Duodenal mucosa (tissue), 2 donors: ENCODE measurements around the gene PLEKHG5.

Source experiments
- H3K27ac ChIP-seq: one replicate; pipeline ENCODE4 v1.7.0; 2013; ENCODE audit warnings: low read depth, low read length
- H3K27me3 ChIP-seq, 2 donors: one replicate each; pipeline ENCODE4 v1.7.0; 2013; ENCODE audit warnings: low read length in 2 of 2, control low read depth in 1 of 2; ENCODE audit not compliant: insufficient read depth in 2 of 2, control insufficient read depth in 1 of 2
- H3K36me3 ChIP-seq, 2 donors: one replicate each; pipeline ENCODE4 v1.7.0; 2013; ENCODE audit warnings: low read length in 2 of 2, control low read depth in 1 of 2; ENCODE audit not compliant: insufficient read depth in 2 of 2, control insufficient read depth in 1 of 2
- H3K4me1 ChIP-seq, 2 donors: one replicate each; pipeline ENCODE4 v1.7.0; 2013; ENCODE audit warnings: low read length in 2 of 2, control low read depth in 1 of 2; ENCODE audit not compliant: insufficient read depth in 2 of 2, control insufficient read depth in 1 of 2
- H3K4me3 ChIP-seq, 2 donors: one replicate each; pipeline ENCODE4 v1.7.0; 2013; ENCODE audit warnings: low read length in 2 of 2, low read depth in 1 of 2
- H3K9ac ChIP-seq, 2 donors: one replicate each; pipeline ENCODE4 v1.7.0; 2013; ENCODE audit warnings: low read length in 2 of 2, low read depth in 1 of 2
- H3K9me3 ChIP-seq, 2 donors: one replicate each; pipeline ENCODE4 v1.7.0; 2013; ENCODE audit warnings: low read length in 2 of 2, control low read depth in 1 of 2; ENCODE audit not compliant: control insufficient read depth in 1 of 2

Gene PLEKHG5

GRCh38 chr1:6418668-6419396 lies 72.6 kb downstream of the PLEKHG5 start:
- H3K27ac ChIP-seq: no peak overlapping the region
- H3K4me3 ChIP-seq: peak overlapping the region in 1 of 2 donors; percentile 3
- peaks cover 63 to 72% of the 10 kb centered on the region in 2 donors for H3K27me3 ChIP-seq
- no peaks in the 10 kb centered on the region for H3K36me3 ChIP-seq
- H3K9me3 ChIP-seq: no peaks in the 10 kb centered on the region
- H3K4me1 ChIP-seq: peaks cover 29 to 45% of the 10 kb centered on the region in 2 donors
- no peak overlapping the region for H3K9ac ChIP-seq

GRCh38 chr1:6417961-6418667 lies 73.4 kb downstream of the PLEKHG5 start:
- H3K9ac ChIP-seq: no peak overlapping the region
- H3K27ac ChIP-seq: no peak overlapping the region
- H3K4me1 ChIP-seq: peaks cover 29 to 38% of the 10 kb centered on the region in 2 donors
- no peaks in the 10 kb centered on the region for H3K9me3 ChIP-seq
- no peaks in the 10 kb centered on the region for H3K36me3 ChIP-seq
- H3K4me3 ChIP-seq: no peak overlapping the region
- peaks cover 56 to 67% of the 10 kb centered on the region in 2 donors for H3K27me3 ChIP-seq
